ENCODE results near the gene KDM2A.

Gene KDM2A

DNA sequence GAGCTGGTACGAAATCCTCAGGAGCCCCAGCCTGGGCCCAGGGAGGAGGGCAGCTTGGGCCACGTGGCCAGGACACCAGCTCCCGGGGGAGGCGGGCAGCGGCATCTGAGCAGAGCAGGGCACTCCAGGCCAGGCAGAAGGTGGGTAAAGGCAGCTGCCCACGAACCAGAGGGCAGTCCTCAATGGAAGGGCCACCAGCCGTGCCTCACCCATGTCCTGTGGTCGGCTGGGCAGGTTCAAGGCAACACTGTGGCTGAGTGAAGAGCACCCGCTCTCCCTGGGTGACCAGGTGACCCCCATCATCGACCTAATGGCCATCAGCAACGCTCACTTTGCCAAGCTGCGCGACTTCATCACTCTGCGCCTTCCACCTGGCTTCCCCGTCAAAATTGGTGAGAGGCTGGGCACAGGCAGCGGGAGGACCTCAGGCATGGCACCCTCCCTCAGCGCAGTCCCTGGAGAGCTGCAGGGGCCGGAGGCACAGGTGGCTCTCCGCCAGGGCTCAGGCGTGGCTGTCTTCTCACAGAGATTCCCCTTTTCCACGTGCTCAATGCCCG lies 181.8 kb downstream of the KDM2A start:
- no peak overlapping the region for H3K9ac ChIP-seq (ENCODE audit: low read length in 2 of 2)
- peaks cover 0 to 5% of the 10 kb centered on the region in 2 donors for H3K9me3 ChIP-seq (ENCODE audit: control insufficient read depth in 2 of 2, low read length in 2 of 2)
- H3K27me3 ChIP-seq (ENCODE audit: control insufficient read depth in 1 of 2, insufficient read depth in 2 of 2, low read length in 2 of 2): no peaks in the 10 kb centered on the region
- peaks cover 23 to 25% of the 10 kb centered on the region in 2 donors for H3K36me3 ChIP-seq (ENCODE audit: control insufficient read depth in 2 of 2, insufficient read depth in 2 of 2, low read length in 2 of 2)
- peaks cover 30% of the 10 kb centered on the region for H3K4me1 ChIP-seq (ENCODE audit: control insufficient read depth, insufficient read depth, low read length)
- H3K4me3 ChIP-seq (ENCODE audit: low read length in 2 of 2): no peak overlapping the region
- no peak overlapping the region for H3K27ac ChIP-seq (ENCODE audit: low read length)

GRCh38 chr11:67301313-67301921 lies 182.4 kb downstream of the KDM2A start:
- no peaks in the 10 kb centered on the region for H3K9me3 ChIP-seq (ENCODE audit: control insufficient read depth in 2 of 2, low read length in 2 of 2)
- H3K4me1 ChIP-seq (ENCODE audit: control insufficient read depth, insufficient read depth, low read length): peaks cover 30% of the 10 kb centered on the region
- H3K27me3 ChIP-seq (ENCODE audit: control insufficient read depth in 1 of 2, insufficient read depth in 2 of 2, low read length in 2 of 2): no peaks in the 10 kb centered on the region
- no peak overlapping the region for H3K27ac ChIP-seq (ENCODE audit: low read length)
- H3K4me3 ChIP-seq (ENCODE audit: low read length in 2 of 2): no peak overlapping the region
- no peak overlapping the region for H3K9ac ChIP-seq (ENCODE audit: low read length in 2 of 2)
- peaks cover 23% of the 10 kb centered on the region in 2 donors for H3K36me3 ChIP-seq (ENCODE audit: control insufficient read depth in 2 of 2, insufficient read depth in 2 of 2, low read length in 2 of 2)

GRCh38 chr11:67301951-67302516 lies 183.0 kb downstream of the KDM2A start:
- H3K36me3 ChIP-seq (ENCODE audit: control insufficient read depth in 2 of 2, insufficient read depth in 2 of 2, low read length in 2 of 2): peaks cover 23% of the 10 kb centered on the region in 2 donors
- no peak overlapping the region for H3K4me3 ChIP-seq (ENCODE audit: low read length in 2 of 2)
- H3K9me3 ChIP-seq (ENCODE audit: control insufficient read depth in 2 of 2, low read length in 2 of 2): no peaks in the 10 kb centered on the region
- H3K27ac ChIP-seq (ENCODE audit: low read length): no peak overlapping the region
- no peaks in the 10 kb centered on the region for H3K27me3 ChIP-seq (ENCODE audit: control insufficient read depth in 1 of 2, insufficient read depth in 2 of 2, low read length in 2 of 2)
- H3K9ac ChIP-seq (ENCODE audit: low read length in 2 of 2): no peak overlapping the region
- H3K4me1 ChIP-seq (ENCODE audit: control insufficient read depth, insufficient read depth, low read length): peaks cover 30% of the 10 kb centered on the region

- H3K36me3 ChIP-seq (ENCODE audit: control insufficient read depth in 2 of 2, insufficient read depth in 2 of 2, low read length in 2 of 2): peaks cover 23% of the 10 kb centered on the region in 2 donors
- no peak overlapping the region for H3K27ac ChIP-seq (ENCODE audit: low read length)
- H3K4me1 ChIP-seq (ENCODE audit: control insufficient read depth, insufficient read depth, low read length): peaks cover 30% of the 10 kb centered on the region
- H3K9ac ChIP-seq (ENCODE audit: low read length in 2 of 2): peak overlapping the region; percentile 36 to 68
- H3K4me3 ChIP-seq (ENCODE audit: low read length in 2 of 2): peak overlapping the region; percentile 82 to 89
- no peaks in the 10 kb centered on the region for H3K27me3 ChIP-seq (ENCODE audit: control insufficient read depth in 1 of 2, insufficient read depth in 2 of 2, low read length in 2 of 2)
- no peaks in the 10 kb centered on the region for H3K9me3 ChIP-seq (ENCODE audit: control insufficient read depth in 2 of 2, low read length in 2 of 2)
Observed at GRCh38 chr11:67302571-67303131, 183.6 kb downstream of the KDM2A start.

GRCh38 chr11:67303132-67303834 lies 184.2 kb downstream of the KDM2A start, which contains the start of gene SSH3:
TSS of gene SSH3 (plus strand) at chr11:67303530. CDS start at chr11:67303626, 96 bp downstream.
- peaks cover 22 to 23% of the 10 kb centered on the region in 2 donors for H3K36me3 ChIP-seq (ENCODE audit: control insufficient read depth in 2 of 2, insufficient read depth in 2 of 2, low read length in 2 of 2)
- H3K4me3 ChIP-seq (ENCODE audit: low read length in 2 of 2): peak within 1 kb of the TSS; percentile 82 to 89
- H3K27me3 ChIP-seq (ENCODE audit: control insufficient read depth in 1 of 2, insufficient read depth in 2 of 2, low read length in 2 of 2): no peaks in the 10 kb centered on the region
- peaks cover 30% of the 10 kb centered on the region for H3K4me1 ChIP-seq (ENCODE audit: control insufficient read depth, insufficient read depth, low read length)
- H3K9me3 ChIP-seq (ENCODE audit: control insufficient read depth in 2 of 2, low read length in 2 of 2): no peaks in the 10 kb centered on the region
- H3K9ac ChIP-seq (ENCODE audit: low read length in 2 of 2): peak within 1 kb of the TSS; percentile 68 to 73
- no peak within 1 kb of the TSS for H3K27ac ChIP-seq (ENCODE audit: low read length)

DNA sequence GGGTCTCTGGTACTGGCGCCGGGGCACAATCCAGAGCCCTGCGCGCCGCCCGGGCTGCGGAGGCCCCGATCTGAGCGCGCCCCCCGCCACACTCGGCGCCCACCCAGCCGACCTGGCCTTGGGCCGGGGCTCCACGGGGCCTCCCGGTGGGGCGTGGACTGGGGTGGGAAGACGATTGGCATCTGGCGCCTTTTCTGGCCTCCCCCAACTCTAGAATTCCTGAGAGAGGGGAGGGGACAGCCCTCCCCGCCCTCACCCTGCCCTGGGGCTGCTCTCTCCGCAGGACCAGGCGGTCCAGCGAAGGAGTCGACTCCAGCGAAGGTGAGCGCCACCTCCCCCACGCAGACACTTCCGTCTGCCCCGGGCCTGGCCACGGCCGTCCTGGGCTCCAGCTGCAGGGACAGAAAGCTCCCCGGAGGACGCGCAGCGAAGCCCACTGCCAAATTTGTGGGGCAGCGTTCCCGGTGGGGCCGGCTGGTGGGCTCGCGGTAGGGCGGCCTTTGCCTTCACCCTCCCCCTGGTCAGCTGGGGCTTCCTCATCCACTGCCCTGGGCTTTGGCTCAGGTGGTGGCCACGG lies 184.9 kb downstream of the KDM2A start:
- H3K27ac ChIP-seq (ENCODE audit: low read length): no peak overlapping the region
- H3K9me3 ChIP-seq (ENCODE audit: control insufficient read depth in 2 of 2, low read length in 2 of 2): no peaks in the 10 kb centered on the region
- peak overlapping the region; percentile 68 to 73 for H3K9ac ChIP-seq (ENCODE audit: low read length in 2 of 2)
- H3K36me3 ChIP-seq (ENCODE audit: control insufficient read depth in 2 of 2, insufficient read depth in 2 of 2, low read length in 2 of 2): peaks cover 15 to 22% of the 10 kb centered on the region in 2 donors
- H3K27me3 ChIP-seq (ENCODE audit: control insufficient read depth in 1 of 2, insufficient read depth in 2 of 2, low read length in 2 of 2): no peaks in the 10 kb centered on the region
- peak overlapping the region; percentile 82 to 89 for H3K4me3 ChIP-seq (ENCODE audit: low read length in 2 of 2)
- H3K4me1 ChIP-seq (ENCODE audit: control insufficient read depth, insufficient read depth, low read length): peaks cover 30% of the 10 kb centered on the region

- Histone ChIP-seq H3K4me3 (ENCODE audit: low read length in 2 of 2) (peak overlapping the region; percentile 82 to 89), H3K9me3 (ENCODE audit: control insufficient read depth in 2 of 2, low read length in 2 of 2) (no peaks in the 10 kb centered on the region), H3K27ac (ENCODE audit: low read length) (no peak overlapping the region), H3K27me3 (ENCODE audit: control insufficient read depth in 1 of 2, insufficient read depth in 2 of 2, low read length in 2 of 2) (no peaks in the 10 kb centered on the region), H3K36me3 (ENCODE audit: control insufficient read depth in 2 of 2, insufficient read depth in 2 of 2, low read length in 2 of 2) (peaks cover 9 to 23% of the 10 kb centered on the region in 2 donors), H3K4me1 (ENCODE audit: control insufficient read depth, insufficient read depth, low read length) (peaks cover 30% of the 10 kb centered on the region), H3K9ac (ENCODE audit: low read length in 2 of 2) (peak overlapping the region; percentile 5 to 68)
Observed at GRCh38 chr11:67304511-67305113, 185.5 kb downstream of the KDM2A start.

- Histone ChIP-seq H3K36me3 (ENCODE audit: control insufficient read depth in 2 of 2, insufficient read depth in 2 of 2, low read length in 2 of 2) (peaks cover 3 to 6% of the 10 kb centered on the region in 2 donors), H3K27me3 (ENCODE audit: control insufficient read depth in 1 of 2, insufficient read depth in 2 of 2, low read length in 2 of 2) (no peaks in the 10 kb centered on the region), H3K4me3 (ENCODE audit: low read length in 2 of 2) (no peak overlapping the region), H3K9me3 (ENCODE audit: control insufficient read depth in 2 of 2, low read length in 2 of 2) (no peaks in the 10 kb centered on the region), H3K9ac (ENCODE audit: low read length in 2 of 2) (no peak overlapping the region), H3K4me1 (ENCODE audit: control insufficient read depth, insufficient read depth, low read length) (peaks cover 28% of the 10 kb centered on the region), H3K27ac (ENCODE audit: low read length) (no peak overlapping the region)
Observed at GRCh38 chr11:67306769-67307544, 187.9 kb downstream of the KDM2A start.

DNA sequence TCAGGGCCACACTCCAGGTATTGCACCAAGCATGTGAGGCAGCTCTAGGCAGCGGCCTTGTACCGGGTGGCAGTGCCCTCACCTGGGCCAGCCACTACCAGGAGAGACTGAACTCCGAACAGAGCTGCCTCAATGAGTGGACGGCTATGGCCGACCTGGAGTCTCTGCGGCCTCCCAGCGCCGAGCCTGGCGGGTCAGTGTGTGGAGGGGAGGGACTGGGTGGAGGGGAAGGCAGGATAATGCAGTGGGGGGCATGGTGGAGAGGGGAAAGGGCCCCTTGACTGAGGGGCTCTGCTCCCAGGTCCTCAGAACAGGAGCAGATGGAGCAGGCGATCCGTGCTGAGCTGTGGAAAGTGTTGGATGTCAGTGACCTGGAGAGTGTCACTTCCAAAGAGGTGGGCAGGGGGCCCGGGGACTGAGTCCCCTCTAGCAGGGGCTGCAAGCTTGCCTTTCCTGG lies 188.5 kb downstream of the KDM2A start:
- peaks cover 3 to 6% of the 10 kb centered on the region in 2 donors for H3K36me3 ChIP-seq (ENCODE audit: control insufficient read depth in 2 of 2, insufficient read depth in 2 of 2, low read length in 2 of 2)

More for the DNA sequence above, 188.5 kb downstream of the KDM2A start:
- Histone ChIP-seq H3K4me1 (ENCODE audit: control insufficient read depth, insufficient read depth, low read length) (peaks cover 24% of the 10 kb centered on the region), H3K4me3 (ENCODE audit: low read length in 2 of 2) (no peak overlapping the region), H3K27ac (ENCODE audit: low read length) (no peak overlapping the region), H3K9me3 (ENCODE audit: control insufficient read depth in 2 of 2, low read length in 2 of 2) (no peaks in the 10 kb centered on the region), H3K27me3 (ENCODE audit: control insufficient read depth in 1 of 2, insufficient read depth in 2 of 2, low read length in 2 of 2) (no peaks in the 10 kb centered on the region), H3K9ac (ENCODE audit: low read length in 2 of 2) (no peak overlapping the region)
